Rectal smooth muscle tissue (tissue), 1 donor: Measurements from ENCODE around the gene IQSEC1.

Experiments used
- H3K27ac ChIP-seq: one replicate; pipeline ENCODE4 v1.7.0; 2013; ENCODE audit warnings: low read depth, low read length, inconsistent platforms
- H3K27me3 ChIP-seq: one replicate; pipeline ENCODE4 v1.7.0; 2013; ENCODE audit warnings: low read length; ENCODE audit not compliant: control insufficient read depth, insufficient read depth
- H3K36me3 ChIP-seq: one replicate; pipeline ENCODE4 v1.7.0; 2013; ENCODE audit warnings: low read length; ENCODE audit not compliant: control insufficient read depth, insufficient read depth
- H3K4me1 ChIP-seq: one replicate; pipeline ENCODE4 v1.7.0; 2013; ENCODE audit warnings: low read length; ENCODE audit not compliant: control insufficient read depth, insufficient read depth
- H3K4me3 ChIP-seq: one replicate; pipeline ENCODE4 v1.7.0; 2013; ENCODE audit warnings: low read length
- H3K9ac ChIP-seq: one replicate; pipeline ENCODE4 v1.7.0; 2013; ENCODE audit warnings: low read length

Gene IQSEC1

GRCh38 chr3:12978682-12979081 is 94.5 kb downstream of the IQSEC1 start:
- no peaks in the 10 kb centered on the region for H3K27me3 ChIP-seq

DNA sequence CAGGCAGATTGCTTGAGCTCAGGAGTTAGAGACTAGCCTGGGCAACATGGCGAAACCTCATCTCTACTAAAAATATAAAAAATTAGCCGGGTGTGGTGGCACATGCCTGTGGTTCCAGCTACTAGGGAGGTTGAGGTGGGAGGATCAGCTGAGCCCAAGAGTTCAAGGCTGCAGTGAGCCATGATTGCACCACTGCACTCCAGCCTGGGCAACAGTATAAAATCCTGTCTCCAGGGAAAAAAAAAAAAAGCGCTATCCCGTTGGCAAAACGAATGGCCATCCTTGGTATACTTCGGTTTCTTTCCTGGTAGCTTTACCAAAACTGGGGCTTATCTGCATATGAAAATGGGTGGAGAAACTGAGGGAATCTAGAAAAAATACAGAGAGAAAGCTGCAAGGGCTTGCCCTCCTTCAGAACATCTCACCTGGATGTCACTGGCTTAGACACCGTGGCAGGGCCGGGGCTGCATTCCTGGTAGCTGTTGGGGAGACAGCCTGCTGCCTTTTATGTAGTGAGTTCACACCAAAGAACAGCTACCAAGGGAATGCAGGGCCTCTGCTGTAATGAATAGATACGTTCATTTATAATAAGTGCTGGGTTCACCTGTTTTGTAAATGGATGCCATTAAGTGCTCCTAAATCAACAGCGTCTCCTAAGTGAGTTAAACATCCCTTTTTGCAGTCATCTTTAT is 96.0 kb downstream of the IQSEC1 start:
- Histone ChIP-seq H3K27me3 (no peaks in the 10 kb centered on the region), H3K36me3 (no peaks in the 10 kb centered on the region), H3K27ac (no peak overlapping the region), H3K4me1 (no peaks in the 10 kb centered on the region), H3K4me3 (no peak overlapping the region), H3K9ac (no peak overlapping the region)

More at GRCh38 chr3:12978682-12979081, 94.5 kb downstream of the IQSEC1 start:
- no peak overlapping the region for H3K4me3 ChIP-seq
- no peaks in the 10 kb centered on the region for H3K4me1 ChIP-seq
- no peaks in the 10 kb centered on the region for H3K36me3 ChIP-seq
- no peak overlapping the region for H3K9ac ChIP-seq
- H3K27ac ChIP-seq: no peak overlapping the region

DNA sequence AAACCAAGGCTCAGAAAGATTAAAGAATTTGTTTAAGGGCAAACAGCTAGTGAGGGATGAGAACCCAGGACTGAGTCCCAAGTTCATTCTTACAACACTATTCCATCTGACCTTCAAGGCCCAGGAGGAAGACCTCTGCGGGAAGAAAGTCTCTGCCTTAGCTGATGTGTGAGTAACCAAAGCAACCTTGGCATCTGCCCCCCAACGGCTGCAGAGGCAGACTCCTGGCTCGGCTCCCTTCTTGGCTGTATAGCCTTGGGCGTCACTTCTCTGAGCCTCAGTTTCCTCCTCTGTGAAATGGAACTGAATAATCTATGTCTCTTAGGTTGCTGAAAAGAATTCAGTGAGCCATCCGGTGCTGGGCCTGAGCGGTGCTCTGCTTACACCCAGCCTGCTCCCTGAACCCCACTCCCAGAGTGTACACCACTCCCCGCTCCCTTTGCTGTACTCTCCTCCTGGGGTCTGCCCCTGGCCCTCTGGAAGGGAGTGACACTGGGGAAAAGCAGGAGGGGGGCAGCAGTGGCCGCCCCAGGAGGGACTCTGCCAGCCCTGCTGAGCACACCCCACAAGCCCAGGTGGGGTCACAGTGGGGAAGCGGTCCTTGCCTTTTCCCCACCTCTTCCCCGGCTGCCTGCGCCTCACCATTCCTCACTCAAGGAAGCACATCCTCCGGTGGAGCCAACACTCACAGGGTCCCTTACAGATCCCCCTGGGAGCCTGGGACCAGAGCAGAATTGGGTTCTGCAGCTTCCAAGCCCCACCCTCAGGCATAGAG is 97.3 kb downstream of the IQSEC1 start:
- H3K4me3 ChIP-seq: no peak overlapping the region
- no peaks in the 10 kb centered on the region for H3K36me3 ChIP-seq
- no peak overlapping the region for H3K27ac ChIP-seq
- no peaks in the 10 kb centered on the region for H3K4me1 ChIP-seq
- no peak overlapping the region for H3K9ac ChIP-seq
- H3K27me3 ChIP-seq: no peaks in the 10 kb centered on the region

DNA sequence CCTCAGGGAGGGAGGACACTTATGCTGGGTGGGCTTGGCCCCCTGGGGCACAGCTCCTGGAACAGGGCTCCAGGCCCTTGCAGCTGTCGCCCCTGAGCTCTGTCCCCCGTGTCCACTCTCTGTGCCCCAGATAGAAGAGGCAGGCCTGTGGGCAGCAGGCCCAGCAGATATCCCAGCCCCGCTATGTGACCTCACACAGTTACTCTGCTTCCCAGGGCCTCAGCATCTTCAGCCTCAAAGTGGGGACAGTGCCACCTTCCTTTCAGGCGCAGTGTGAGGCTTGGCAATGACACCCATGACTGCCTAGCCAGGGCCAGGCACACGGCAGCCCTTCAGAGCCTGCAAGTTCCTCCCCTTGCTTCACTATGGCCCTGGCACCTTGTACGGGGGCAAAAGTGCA is 98.4 kb downstream of the IQSEC1 start:
- H3K4me3 ChIP-seq: no peak overlapping the region
- H3K9ac ChIP-seq: no peak overlapping the region
- H3K27me3 ChIP-seq: no peaks in the 10 kb centered on the region
- H3K36me3 ChIP-seq: no peaks in the 10 kb centered on the region
- no peaks in the 10 kb centered on the region for H3K4me1 ChIP-seq
- no peak overlapping the region for H3K27ac ChIP-seq

- no peaks in the 10 kb centered on the region for H3K36me3 ChIP-seq
- no peaks in the 10 kb centered on the region for H3K27me3 ChIP-seq
- peaks cover 3% of the 10 kb centered on the region for H3K4me1 ChIP-seq
- H3K9ac ChIP-seq: no peak overlapping the region
- no peak overlapping the region for H3K27ac ChIP-seq
- H3K4me3 ChIP-seq: no peak overlapping the region
Measured at GRCh38 chr3:12974334-12974733, 98.9 kb downstream of the IQSEC1 start.

- H3K4me3 ChIP-seq: no peak overlapping the region
- H3K4me1 ChIP-seq: peaks cover 3% of the 10 kb centered on the region
- no peaks in the 10 kb centered on the region for H3K36me3 ChIP-seq
- no peak overlapping the region for H3K27ac ChIP-seq
- no peak overlapping the region for H3K9ac ChIP-seq
- no peaks in the 10 kb centered on the region for H3K27me3 ChIP-seq
Measured at GRCh38 chr3:12973827-12974226, 99.4 kb downstream of the IQSEC1 start.

DNA sequence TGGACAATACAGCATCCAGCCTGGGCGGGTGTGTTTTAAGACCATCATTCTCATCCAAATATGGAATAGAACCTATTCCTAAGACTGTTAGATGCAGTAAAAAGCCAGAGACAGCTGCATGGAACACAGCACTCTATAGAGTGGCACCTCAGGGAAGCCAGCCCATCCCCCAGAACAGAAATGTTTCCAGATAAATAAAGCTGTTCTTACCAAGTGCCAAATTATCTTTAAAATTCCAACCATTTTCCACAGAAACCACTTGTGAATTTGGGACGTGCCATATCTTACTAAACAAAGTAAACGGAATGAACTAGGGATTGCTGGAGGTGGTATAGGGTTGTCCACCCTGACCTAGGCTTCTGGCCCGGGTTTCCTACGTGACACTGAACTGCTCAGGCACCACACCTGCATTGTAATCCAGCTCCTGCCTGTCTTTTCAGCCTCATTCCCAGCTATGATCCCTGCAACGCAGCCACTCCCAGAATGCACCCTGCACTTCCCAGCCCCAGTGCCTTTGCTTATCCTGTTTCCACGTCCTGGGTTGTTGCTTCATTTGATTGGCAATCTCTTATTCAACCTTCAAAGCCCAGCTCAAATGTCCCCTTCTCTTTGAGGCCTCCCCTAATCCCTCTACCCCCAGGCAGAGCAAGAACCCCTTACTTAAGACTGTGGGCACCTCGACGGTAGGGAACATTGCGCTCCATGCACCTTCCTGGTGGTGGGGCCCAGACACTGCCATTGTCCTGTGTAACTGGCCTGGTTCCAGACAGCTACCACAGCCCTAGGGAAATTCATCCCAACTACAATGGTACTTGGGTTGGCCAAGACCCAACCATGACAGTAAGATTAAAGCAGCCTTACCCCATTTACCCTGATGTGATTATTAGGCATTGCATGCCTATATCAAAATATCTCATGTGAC is 100.2 kb downstream of the IQSEC1 start:
- Histone ChIP-seq H3K9ac (no peak overlapping the region), H3K4me3 (no peak overlapping the region), H3K4me1 (peaks cover 7% of the 10 kb centered on the region), H3K27me3 (no peaks in the 10 kb centered on the region), H3K36me3 (no peaks in the 10 kb centered on the region), H3K27ac (no peak overlapping the region)

DNA sequence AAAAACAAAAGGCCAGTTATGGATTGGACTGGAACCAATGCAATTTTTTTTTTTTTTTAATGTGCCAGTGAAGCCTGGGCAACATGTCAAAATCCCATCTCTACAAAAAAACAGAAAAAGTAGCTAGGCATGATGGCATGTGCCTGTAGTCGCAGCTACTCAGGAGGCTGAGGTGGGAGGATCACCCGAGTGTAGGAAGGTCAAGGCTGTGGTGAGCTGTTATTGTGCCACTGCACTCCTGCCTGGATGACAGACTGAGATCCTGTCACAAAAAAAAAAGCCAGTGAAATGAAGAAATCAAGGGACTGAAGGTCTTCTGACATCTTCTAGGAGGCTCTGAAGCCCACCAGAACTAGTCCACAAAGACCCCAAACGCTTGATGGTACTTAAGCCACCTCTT is 101.2 kb downstream of the IQSEC1 start:
- no peak overlapping the region for H3K27ac ChIP-seq
- H3K4me3 ChIP-seq: no peak overlapping the region
- H3K27me3 ChIP-seq: no peaks in the 10 kb centered on the region
- H3K4me1 ChIP-seq: peaks cover 9% of the 10 kb centered on the region
- no peak overlapping the region for H3K9ac ChIP-seq
- H3K36me3 ChIP-seq: no peaks in the 10 kb centered on the region

DNA sequence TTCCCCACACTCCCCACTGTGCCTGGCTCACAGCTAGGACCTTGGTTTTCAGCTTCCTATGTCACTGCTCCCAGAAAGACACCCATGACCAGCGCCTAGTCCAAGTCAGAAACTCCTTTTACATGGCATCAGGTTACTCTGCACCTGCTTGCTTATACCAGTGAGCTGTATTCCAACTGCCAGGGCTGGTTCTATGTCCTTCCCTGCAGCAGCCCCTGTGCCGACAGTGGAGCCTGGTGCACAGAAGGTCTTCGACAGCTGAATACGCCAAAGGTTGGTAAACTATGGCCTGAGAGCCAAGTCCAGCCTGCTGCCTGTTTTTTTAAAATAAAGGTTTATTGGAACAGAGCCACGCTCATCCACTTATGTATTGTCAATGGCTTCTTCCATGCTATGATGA is 102.5 kb downstream of the IQSEC1 start:
- Histone ChIP-seq H3K27ac (no peak overlapping the region), H3K4me1 (peaks cover 14% of the 10 kb centered on the region), H3K9ac (no peak overlapping the region)

DNA sequence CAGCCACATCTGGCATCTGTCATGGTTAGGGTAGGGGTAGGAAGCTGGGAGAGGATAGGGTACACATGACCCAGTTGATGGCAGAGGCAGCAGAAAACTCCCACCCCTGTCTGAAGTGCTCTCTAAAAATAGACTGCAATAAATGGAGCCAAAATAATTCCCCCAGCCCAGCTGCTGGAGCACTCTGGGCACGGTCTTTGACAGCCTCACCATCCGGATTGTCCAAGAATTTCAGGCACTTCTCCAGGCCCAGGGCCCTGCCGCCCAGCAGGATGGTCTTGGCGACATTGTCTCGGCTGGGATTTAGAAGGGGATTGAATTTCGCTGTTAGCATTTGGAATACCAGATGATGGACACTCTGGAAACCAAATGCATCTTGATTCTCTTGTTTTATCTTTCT is 103.7 kb downstream of the IQSEC1 start:
- Histone ChIP-seq H3K27ac (no peak overlapping the region), H3K36me3 (no peaks in the 10 kb centered on the region), H3K4me1 (peaks cover 23% of the 10 kb centered on the region), H3K27me3 (no peaks in the 10 kb centered on the region), H3K9ac (no peak overlapping the region), H3K4me3 (no peak overlapping the region)

More for the DNA sequence above, 102.5 kb downstream of the IQSEC1 start:
- H3K27me3 ChIP-seq: no peaks in the 10 kb centered on the region
- no peak overlapping the region for H3K4me3 ChIP-seq
- no peaks in the 10 kb centered on the region for H3K36me3 ChIP-seq

- Histone ChIP-seq H3K9ac (no peak overlapping the region), H3K27me3 (no peaks in the 10 kb centered on the region), H3K27ac (no peak overlapping the region), H3K4me1 (peaks cover 31% of the 10 kb centered on the region), H3K4me3 (peak overlapping the region; percentile 45), H3K36me3 (no peaks in the 10 kb centered on the region)
Measured at GRCh38 chr3:12968541-12968940, 104.7 kb downstream of the IQSEC1 start.

GRCh38 chr3:12967606-12968351 is 105.5 kb downstream of the IQSEC1 start:
- Histone ChIP-seq H3K4me1 (peaks cover 31% of the 10 kb centered on the region), H3K4me3 (peak overlapping the region; percentile 80), H3K9ac (no peak overlapping the region), H3K27me3 (no peaks in the 10 kb centered on the region), H3K27ac (no peak overlapping the region), H3K36me3 (no peaks in the 10 kb centered on the region)
